GM21423 (cell line): ENCODE data around the gene C11orf86.
"Not testable (repeated sequence)": the region's sequence is repeated elsewhere in the genome, so short reads cannot be mapped to it uniquely, and the experiment has no call there.

Experiments used
- ATAC-seq: cut with Tn5 transposase; IDR thresholded peaks from one replicate; pipeline ENCODE4 v1.9.1; 2021; ENCODE audit warnings: mild to moderate bottlenecking, moderate library complexity; ENCODE audit not compliant: unreplicated experiment

C11orf86 gene

DNA sequence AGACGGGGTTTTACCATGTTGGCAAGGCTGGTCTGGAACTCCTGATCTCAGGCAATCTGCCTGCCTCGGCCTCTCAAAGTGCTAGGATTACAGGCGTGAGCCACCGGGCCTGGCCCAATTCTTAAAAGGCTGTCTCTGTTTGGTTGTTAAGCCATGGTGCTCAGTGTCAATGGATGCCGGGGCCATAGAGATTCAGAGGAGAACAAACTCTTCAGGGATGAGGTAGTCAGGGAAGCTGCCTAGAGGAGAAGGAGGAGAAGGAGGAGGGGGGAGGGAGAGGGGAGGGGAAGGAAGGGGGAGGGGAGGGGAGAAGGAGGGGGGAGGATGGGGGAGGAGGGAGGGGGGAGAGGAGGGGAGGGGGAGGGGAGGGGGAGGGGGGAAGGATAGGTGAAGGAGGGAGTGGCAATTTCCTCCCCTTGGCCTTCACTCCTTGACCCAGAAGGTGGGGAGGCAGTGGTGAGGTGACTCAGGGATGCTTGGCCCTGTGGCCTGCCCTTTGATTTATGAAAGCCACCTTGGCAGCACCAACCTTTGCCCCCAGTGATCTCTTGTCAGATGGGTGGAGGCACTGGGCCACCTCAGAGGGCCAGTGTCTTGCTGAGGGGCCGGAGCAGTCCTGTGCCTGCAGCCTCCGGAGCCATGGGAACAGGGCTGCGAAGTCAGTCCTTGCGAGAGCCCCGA is at the start of gene C11orf86:
C11orf86 (plus strand) TSS at position 581 of the 681 bp plus-strand sequence; CDS start at position 640, 59 bp downstream.
- ATAC-seq, result no peak

DNA sequence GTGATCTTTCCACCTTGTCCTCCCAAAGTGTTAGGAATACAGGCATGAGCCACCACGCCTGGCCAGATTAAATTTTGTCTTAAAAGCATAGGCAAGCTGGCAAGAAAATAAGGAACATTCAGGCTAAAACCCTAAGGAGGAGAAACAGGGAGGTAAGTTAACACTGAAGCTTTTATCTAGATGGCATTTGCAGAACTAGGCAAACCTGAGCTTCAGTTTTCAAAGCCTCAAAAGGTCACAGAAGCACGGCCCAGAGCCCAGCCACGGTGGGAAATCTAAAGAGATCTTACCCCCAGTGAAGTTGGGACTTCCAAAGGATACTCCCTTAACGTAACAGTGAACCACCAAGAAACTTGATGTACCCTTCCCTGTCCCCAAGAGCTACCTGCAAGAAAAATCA is 45.4 kb upstream of the C11orf86 start:
- no peak for ATAC-seq

DNA sequence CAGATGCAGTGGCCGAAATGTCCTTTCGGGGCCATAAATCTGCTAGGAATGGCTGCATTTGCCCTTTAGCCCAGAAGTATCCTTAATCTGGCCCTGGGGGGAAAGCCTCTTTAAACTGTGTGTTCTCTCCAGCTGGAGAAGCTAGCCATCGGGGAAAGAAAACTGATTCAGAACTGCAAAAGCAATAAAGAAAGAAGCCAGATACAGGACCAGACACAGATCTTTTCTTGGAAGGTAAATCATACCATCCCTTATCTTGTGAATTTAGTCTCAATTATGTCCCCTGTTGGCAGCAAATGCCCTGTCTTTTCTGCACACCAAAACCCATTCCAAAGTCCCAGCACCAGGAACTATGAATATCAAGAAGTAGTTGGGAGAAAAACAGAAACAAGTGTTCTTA is 42.6 kb upstream of the C11orf86 start:
- ATAC-seq, result no peak

DNA sequence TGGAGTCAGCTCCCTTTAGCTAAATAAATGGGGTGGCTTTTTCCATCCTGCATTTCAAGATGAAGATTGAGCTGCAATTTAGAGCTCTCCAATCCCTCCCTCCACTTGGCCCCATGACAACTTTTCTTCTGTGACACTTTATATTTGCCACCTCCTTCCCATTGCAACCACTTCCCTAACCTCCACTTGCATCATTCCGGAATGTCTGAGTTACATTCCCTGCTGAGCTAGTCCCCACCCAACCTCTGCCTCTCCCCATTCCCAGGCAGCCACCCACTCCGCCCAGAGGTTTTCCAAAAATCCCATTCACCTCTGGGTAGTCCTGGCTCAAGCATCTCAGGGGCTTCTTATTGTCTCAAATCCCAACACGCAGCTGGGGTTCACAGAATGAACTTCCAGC is 41.6 kb upstream of the C11orf86 start:
- ATAC-seq, result no peak

DNA sequence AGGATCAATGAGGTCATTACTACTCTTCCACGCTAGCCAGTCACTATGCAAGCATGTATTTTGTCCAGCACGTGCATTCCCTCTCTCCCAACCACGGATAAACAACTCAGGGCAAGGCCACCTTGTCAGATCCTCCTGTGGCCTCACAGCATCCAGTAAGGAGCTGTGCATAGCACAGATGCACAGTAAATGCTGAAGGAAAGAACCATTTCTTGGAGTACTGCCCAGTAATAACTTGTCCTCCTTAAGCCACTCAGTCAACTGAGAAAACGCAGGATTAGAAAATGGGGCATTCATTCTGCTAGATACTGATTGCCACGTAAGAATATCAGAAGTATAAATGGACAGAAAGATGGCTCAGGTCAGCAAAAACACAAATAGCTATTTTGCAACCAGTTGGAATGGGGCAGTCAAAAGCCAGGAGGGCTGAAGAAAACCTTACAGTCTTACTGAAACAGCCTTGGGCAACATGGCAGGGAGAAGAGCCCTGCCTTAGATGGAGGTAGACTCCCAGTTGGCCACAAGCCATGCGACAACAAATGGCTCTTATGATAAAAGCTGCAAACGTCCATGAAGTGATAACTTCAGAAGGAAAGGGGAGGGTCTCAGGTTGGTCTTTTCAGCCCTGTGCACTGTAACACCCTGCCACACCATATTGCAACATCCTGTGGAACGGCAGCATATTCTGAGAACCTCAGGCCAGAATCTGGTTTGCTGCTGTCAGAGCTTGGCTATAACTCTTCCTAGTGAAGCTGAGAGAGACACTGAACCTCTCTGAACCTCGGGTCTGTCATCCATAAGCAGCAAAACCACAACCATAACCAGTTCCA is 39.9 kb upstream of the C11orf86 start:
- ATAC-seq, result no peak

DNA sequence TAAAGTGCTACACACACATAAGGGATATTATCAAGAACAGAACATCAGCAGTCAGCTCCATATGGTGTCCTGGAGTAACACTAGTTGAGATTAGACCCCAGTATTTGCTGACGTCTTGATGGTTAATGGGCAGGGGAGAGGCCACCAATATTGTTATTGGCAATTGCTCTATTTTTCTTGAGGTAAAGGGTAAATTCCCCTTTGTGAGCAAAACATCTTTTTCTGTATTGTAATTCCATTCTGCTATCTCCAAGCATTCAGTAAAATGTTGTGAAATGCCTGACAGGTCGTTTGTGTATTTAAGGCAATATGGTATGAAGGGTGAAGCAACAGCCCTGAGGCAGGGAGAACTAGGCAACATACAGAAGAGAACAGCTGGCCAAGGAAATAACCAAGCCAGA is 38.8 kb upstream of the C11orf86 start:
- no peak for ATAC-seq

DNA sequence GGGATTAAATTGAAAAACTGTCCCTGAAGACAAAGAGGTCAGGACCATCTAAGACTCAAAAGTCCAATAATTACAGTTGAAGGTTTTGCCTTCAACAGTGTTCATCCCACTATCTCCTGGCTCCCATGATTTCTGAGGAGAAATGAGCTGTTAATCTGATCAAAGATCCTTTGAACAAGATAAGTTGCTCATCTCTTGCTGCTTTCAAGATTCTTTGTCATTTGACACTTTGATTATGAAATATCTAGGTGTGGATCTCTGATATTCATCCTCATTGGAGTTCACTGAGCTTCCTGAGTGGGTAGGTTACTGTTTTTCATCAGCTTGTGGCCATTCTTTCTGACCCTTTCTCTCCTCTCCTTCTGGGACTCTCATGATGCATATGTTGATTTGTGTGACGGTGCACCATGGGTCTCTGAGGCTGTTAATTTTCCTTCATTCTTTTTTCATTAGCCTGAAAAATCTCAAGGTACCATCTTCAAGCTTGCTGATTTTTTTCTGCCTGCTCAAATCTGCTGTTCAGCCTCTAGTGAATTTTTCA is 37.8 kb upstream of the C11orf86 start:
- ATAC-seq, result no peak

DNA sequence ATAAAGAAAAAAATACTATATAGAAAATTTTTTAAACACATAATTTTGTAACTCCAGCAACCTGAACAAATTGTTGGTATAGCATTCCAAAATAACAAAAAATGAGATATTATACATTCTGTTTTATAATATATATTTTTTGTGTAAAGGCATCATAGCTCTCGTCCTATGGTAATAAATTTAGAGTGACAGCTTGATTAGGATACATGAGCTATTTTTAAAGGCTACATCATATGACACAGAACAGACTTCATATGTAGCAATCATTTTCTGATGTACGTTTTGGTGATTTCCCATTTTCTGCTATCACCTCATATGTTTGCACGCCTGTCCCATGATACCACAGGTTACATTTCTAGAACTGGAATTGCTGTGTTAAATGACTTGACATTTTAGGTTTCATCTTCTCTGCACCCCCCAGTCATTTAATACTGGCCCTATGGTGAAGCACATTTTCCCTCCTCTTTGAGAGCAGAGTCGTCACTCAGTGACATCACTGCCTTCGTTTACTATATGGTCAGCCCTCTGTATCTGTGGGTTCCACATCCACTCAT is 36.4 kb upstream of the C11orf86 start:
- ATAC-seq, result no peak

DNA sequence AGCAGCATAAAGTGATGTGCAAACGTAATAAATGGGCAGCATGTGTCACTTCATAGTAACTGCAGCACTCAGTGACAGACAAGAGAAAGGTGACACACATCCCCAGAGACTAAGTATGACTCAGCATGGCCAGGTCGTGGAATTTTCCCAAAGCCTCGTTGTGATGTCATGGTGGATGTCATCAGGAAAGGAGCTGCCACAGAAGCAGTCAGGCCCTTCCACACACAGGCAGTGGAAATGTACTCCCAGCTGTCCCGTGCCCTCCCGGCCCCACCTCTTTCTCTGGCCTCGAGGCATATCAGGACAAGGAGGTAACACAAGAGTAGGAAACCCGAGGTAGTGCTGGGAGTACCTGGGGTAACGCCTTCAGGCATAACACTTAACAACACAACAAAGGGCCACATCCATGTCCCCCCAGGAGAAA is 25.0 kb upstream of the C11orf86 start:
- no peak for ATAC-seq

- no peak for ATAC-seq
These were observed 24.0 kb upstream of the C11orf86 start for GRCh38 chr11:66951135-66951534.

DNA sequence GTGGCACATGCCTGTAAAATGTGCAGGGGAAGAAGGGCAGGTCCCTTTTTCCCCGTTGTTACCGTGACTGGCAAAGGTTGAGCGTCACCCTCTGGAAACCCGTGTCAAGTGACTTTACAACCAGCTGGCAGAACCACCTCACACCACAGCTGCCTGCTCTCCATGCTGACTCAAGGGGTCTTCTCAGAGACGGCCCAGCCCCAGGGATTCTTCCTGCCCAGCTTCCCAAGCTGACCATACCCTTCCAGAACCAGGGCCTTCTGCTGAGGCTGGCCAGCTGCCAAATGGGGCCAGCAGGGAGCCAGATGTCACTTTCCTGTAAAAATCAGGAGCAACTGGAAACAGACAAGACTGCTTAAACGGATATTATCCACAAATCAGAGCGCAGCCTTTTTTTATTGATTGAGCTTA is 23.2 kb upstream of the C11orf86 start:
- no peak for ATAC-seq

DNA sequence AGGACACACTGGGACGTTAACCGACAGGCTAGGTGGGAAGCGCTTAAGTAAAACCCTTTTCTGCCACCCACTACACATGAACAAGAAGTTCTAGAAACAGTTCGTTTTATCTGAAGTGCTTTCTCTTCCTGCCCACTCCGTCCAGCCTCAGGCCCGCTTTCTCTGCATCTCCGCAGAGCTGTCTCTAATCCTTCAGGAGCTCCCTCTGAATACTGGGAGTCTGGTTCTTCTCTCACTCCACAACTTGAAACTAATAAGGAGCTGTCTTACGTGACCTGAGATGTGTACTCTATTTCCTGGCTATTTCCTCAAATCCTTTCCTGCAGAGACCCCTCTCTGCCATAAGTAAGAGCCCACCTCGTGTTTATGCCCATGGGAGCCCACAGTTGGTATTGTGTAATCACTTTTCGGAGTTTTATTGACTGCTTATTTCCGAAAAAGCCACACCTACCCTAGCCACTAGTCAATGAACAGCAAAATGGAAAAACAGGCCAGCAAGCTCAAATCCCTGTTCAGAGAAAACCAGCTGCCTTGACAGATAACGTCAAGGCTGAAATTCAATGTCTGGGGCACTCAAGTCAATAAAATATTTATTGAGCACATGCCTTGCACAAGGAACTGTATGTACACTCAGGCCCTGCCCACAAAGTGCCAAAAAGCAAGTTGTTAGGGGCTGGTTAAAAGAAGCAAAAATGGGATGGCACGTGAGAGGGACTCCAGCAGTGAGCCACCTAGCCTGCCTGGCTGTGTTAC is 21.8 kb upstream of the C11orf86 start:
- ATAC-seq, result no peak

- no peak for ATAC-seq
These were observed 18.3 kb upstream of the C11orf86 start for GRCh38 chr11:66956689-66957290.

GRCh38 chr11:66957971-66958231 is 17.2 kb upstream of the C11orf86 start:
- ATAC-seq, result peak; percentile 21

GRCh38 chr11:66958232-66958955 is 16.7 kb upstream of the C11orf86 start, which contains the start of gene PC:
TSS of gene PC (minus strand) at chr11:66958383. CDS start at chr11:66872159, 86,224 bp downstream.
- peak; percentile 94 for ATAC-seq

GRCh38 chr11:66958956-66959274 is 16.2 kb upstream of the C11orf86 start:
- no peak for ATAC-seq

GRCh38 chr11:66961691-66962213 is 13.4 kb upstream of the C11orf86 start:
- not testable (repeated sequence) for ATAC-seq

DNA sequence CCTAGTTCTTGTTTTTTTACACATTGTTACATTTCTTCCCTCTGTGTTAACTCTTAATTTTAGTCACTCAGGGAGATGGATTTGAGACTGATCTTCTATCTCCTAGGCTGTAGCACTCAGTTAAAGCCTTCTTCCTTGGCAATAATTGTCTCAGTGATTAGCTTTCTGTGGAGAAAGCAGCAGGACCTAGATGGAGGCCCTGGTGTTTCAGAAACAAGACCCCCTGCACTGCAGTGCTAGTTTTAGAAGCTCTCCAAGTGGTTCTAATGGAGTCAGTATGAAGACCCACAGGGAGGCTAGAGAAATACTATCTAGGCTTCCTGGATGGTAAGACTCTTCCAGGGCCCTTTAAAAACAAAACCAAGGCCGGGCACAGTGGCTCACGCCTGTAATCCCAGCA is 12.9 kb upstream of the C11orf86 start:
- no peak for ATAC-seq

DNA sequence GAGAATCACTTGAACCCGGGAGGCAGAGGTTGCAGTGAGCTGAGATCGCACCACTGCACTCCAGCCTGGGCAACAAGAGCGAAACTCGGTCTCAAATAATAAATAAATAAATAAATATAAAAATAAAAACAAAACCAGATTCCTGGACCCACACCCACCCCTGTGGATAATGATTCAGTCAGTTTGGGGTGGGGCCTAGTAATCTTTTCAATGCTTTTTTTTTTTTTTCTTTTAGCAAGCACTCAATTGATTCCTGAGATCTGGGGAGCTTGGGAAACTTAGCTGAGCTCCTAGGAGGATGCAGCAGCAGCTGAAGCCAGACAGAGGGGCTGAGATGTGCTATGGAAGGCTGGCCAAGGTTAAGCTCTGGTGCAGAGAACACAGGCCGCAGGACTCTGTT is 12.3 kb upstream of the C11orf86 start:
- no peak for ATAC-seq

GRCh38 chr11:66964495-66964894 is 10.6 kb upstream of the C11orf86 start:
- no peak for ATAC-seq
